Measurements from ENCODE around the gene APBA3.

APBA3 gene, protein sequence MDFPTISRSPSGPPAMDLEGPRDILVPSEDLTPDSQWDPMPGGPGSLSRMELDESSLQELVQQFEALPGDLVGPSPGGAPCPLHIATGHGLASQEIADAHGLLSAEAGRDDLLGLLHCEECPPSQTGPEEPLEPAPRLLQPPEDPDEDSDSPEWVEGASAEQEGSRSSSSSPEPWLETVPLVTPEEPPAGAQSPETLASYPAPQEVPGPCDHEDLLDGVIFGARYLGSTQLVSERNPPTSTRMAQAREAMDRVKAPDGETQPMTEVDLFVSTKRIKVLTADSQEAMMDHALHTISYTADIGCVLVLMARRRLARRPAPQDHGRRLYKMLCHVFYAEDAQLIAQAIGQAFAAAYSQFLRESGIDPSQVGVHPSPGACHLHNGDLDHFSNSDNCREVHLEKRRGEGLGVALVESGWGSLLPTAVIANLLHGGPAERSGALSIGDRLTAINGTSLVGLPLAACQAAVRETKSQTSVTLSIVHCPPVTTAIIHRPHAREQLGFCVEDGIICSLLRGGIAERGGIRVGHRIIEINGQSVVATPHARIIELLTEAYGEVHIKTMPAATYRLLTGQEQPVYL

GRCh38 chr19:3761382-3762129 is at the start of gene APBA3:
TSS of gene APBA3 (minus strand) at chr19:3761692. CDS start at chr19:3760264, 1,428 bp downstream.
- H3K4me3 ChIP-seq (ENCODE audit: low read depth, low read length) = peak within 1 kb of the TSS; percentile 87
- TF ChIP-seq, protein P1, sequence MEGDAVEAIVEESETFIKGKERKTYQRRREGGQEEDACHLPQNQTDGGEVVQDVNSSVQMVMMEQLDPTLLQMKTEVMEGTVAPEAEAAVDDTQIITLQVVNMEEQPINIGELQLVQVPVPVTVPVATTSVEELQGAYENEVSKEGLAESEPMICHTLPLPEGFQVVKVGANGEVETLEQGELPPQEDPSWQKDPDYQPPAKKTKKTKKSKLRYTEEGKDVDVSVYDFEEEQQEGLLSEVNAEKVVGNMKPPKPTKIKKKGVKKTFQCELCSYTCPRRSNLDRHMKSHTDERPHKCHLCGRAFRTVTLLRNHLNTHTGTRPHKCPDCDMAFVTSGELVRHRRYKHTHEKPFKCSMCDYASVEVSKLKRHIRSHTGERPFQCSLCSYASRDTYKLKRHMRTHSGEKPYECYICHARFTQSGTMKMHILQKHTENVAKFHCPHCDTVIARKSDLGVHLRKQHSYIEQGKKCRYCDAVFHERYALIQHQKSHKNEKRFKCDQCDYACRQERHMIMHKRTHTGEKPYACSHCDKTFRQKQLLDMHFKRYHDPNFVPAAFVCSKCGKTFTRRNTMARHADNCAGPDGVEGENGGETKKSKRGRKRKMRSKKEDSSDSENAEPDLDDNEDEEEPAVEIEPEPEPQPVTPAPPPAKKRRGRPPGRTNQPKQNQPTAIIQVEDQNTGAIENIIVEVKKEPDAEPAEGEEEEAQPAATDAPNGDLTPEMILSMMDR (IDR thresholded peaks at IDR 0.05; ENCODE audit: low read depth, low read length, missing control alignments) = peak; percentile 72
- DNase-seq (ENCODE audit: low read depth) = peak; percentile 69

GRCh38 chr19:3810708-3811355 is 49.3 kb upstream of the APBA3 start:
- TF ChIP-seq, protein P1 (IDR thresholded peaks at IDR 0.05; ENCODE audit: low read depth, low read length, missing control alignments) = no peak
- no peak for DNase-seq (ENCODE audit: low read depth)
- no peak overlapping the region for H3K4me3 ChIP-seq (ENCODE audit: low read depth, low read length)

DNA sequence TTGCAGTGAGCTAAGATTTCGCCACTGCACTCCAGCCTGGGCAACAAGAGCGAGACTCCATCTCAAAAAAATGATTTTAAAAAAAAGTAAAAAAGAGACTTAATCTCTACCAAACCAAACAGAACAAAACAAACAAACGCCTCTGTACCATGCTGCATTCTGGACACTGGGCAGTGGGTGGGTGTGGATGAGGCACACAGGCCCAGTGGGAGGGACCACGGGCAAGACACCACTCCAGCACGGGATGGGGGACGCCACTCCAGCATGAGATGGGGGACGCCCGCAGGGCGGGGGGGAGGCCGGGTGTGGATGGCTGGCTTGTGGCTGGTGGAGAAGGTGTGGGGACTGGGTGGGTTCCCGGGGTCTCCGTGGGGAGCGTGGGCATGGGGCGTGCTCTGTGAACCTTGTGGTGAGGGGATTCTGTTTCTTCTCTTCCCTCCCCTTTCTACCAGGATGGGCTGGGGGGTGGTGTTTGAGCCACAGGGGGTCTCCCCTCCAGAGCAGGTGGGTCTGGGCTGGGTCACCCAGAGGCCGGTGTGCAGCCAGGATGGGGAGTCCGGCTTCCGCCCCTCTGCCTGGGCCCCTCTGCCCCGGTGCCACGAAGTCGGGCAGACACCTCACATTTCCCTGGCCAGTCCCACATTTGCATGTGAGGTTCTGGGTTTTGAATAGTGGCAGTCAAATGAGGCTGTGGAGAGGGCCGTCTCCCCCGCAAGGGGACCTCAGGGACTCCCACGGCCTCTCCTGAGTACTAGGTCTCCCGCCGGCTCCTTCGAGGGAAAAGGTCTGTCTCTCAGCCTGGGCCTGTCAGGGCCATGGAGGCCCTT is 48.6 kb upstream of the APBA3 start:
- TF ChIP-seq, protein P1 (IDR thresholded peaks at IDR 0.05; ENCODE audit: low read depth, low read length, missing control alignments) = no peak
- H3K4me3 ChIP-seq (ENCODE audit: low read depth, low read length) = no peak overlapping the region
- DNase-seq (ENCODE audit: low read depth) = no peak

- TF ChIP-seq, protein P1 (IDR thresholded peaks at IDR 0.05; ENCODE audit: low read depth, low read length, missing control alignments) = no peak
- H3K4me3 ChIP-seq (ENCODE audit: low read depth, low read length) = no peak overlapping the region
- DNase-seq (ENCODE audit: low read depth) = no peak
Observed at GRCh38 chr19:3808420-3809143, 47.1 kb upstream of the APBA3 start.

GRCh38 chr19:3807574-3808354 is 46.3 kb upstream of the APBA3 start:
- H3K4me3 ChIP-seq (ENCODE audit: low read depth, low read length) = no peak overlapping the region
- TF ChIP-seq, protein P1 (IDR thresholded peaks at IDR 0.05; ENCODE audit: low read depth, low read length, missing control alignments) = no peak
- DNase-seq (ENCODE audit: low read depth) = no peak

Measured in GM12864 (cell line).